Measurements from ENCODE around the gene NUDCD2. TPM values are rescaled to one million over a fixed set of nuclear protein-coding genes. Genes with fewer than 3 reads are reported as not detected.

The NUDCD2 gene
- total and polyA plus RNA-seq, 9 of the 15 experiments (the other 6 are each of a cell fraction or from before 2014, with no cell fraction given): 14.6 to 76.9 (median 32.5) TPM

DNA sequence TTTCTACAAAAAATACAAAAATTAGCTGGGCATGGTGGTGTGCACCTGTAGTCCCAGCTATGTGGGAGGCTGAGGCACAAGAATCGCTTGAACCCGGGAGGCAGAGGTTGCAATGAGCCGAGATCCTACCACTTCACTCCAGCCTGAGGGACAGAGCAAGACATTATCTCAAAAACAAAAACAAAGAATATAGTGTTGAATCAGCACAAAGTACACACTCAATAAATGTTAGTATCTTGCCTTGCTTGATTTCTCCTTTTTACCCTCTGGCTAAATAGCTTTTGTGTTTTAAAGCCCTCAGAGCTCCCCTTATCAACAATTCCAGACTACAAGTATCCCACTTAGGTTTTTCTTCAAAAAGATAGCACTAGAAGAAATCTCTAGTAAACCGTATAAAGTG is 60.0 kb downstream of the NUDCD2 start:
- H3K36me3 ChIP-seq (ENCODE audit: control insufficient read depth, insufficient read depth, low read length): no peaks in the 10 kb centered on the region
- no peaks in the 10 kb centered on the region for H3K27me3 ChIP-seq (ENCODE audit: control insufficient read depth in 2 of 2, insufficient read depth in 2 of 2, low read length in 2 of 2)
- no peak overlapping the region for H3K4me2 ChIP-seq (ENCODE audit: insufficient read depth, low read length)
- BruUV-seq (replicated peaks): no TSS peak
- H3K9me3 ChIP-seq (replicated peaks; ENCODE audit: control insufficient read depth, insufficient read depth, low read depth, low read length): no peaks in the 10 kb centered on the region
- in situ Hi-C loops (cut with MboI) (no loop called here), intact Hi-C loops (cut with micrococcal nuclease) (loop anchor here (10.0 kb wide), 1 partner anchor 1855 kb away; the partner anchor contains the start of gene GABRB2)
- ChIA-PET POLR2A (no interaction called here), CTCF (ENCODE audit: low intra/inter-chr PET ratio) (no interaction called here)
- DNase-seq (ENCODE audit: extremely low read depth in 1 of 4, low spot score in 3 of 4): no peak
- FAIRE-seq: no peak
- H3K9ac ChIP-seq (ENCODE audit: insufficient read depth in 1 of 2, low read depth in 2 of 2, low read length in 2 of 2): no peak overlapping the region
- H2AFZ ChIP-seq (ENCODE audit: low read depth, low read length): no peak overlapping the region
- TF ChIP-seq KLF13 (tag; IDR thresholded peaks at IDR 0.05; ENCODE audit: borderline replicate concordance, low read depth) (no peak), C11orf30 (IDR thresholded peaks at IDR 0.05; ENCODE audit: low read depth) (0 out of 2 replicates have a peak, but pooled peaks have one; percentile 34), SMAD3 (CRISPR knock-in tag; conservative IDR thresholded peaks at IDR 0.05) (no peak), FOSL1 (tag; conservative IDR thresholded peaks at IDR 0.05) (no peak), MAFF (IDR thresholded peaks at IDR 0.05; ENCODE audit: low read length) (0 out of 2 replicates have a peak, but pooled peaks have one; percentile 13), TCF7L2 (IDR thresholded peaks at IDR 0.05; ENCODE audit: low read depth, low read length) (no peak), ZNF316 (IDR thresholded peaks at IDR 0.05) (peak; percentile 79), ZNF778 (CRISPR knock-in tag; IDR thresholded peaks at IDR 0.05) (no peak), ZNF695 (CRISPR knock-in tag; IDR thresholded peaks at IDR 0.05) (no peak)
- TF ChIP-seq, protein P1, sequence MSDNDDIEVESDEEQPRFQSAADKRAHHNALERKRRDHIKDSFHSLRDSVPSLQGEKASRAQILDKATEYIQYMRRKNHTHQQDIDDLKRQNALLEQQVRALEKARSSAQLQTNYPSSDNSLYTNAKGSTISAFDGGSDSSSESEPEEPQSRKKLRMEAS (CRISPR knock-in tag; IDR thresholded peaks at IDR 0.05): no peak
- TF ChIP-seq, protein P2, sequence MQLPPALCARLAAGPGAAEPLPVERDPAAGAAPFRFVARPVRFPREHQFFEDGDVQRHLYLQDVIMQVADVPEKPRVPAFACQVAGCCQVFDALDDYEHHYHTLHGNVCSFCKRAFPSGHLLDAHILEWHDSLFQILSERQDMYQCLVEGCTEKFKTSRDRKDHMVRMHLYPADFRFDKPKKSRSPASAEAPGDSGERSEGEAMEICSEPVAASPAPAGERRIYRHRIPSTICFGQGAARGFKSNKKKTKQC (CRISPR knock-in tag; IDR thresholded peaks at IDR 0.05): no peak
- no peaks in the 10 kb centered on the region for H3K4me1 ChIP-seq (replicated peaks in 1 of 2; ENCODE audit: control insufficient read depth in 2 of 2, insufficient read depth in 2 of 2, low read length in 2 of 2)
- WGBS (ENCODE audit: insufficient coverage, low coverage, missing lambda C conversion rate): 28% methylated on average over 4 of the region's 4 CpGs
- H3K4me3 ChIP-seq: no peak overlapping the region
- no peaks in the 10 kb centered on the region for H3K79me2 ChIP-seq (ENCODE audit: control insufficient read depth, insufficient read depth, low read length)
- ATAC-seq: no peak
- H3K27ac ChIP-seq (ENCODE audit: extremely low read depth, low read depth, low read length): no peak overlapping the region
- no peaks in the 10 kb centered on the region for H4K20me1 ChIP-seq (replicated peaks; ENCODE audit: control insufficient read depth, insufficient read depth, low read length)
- H3K9me1 ChIP-seq (ENCODE audit: control insufficient read depth, insufficient read depth, low read length): no peaks in the 10 kb centered on the region

Measured in K562 (cell line).